GM23338 (cell line): Measurements from ENCODE around the gene C5AR1.

ENCODE experiments used
- CREB1 ChIP-seq: fragments of 250-450 bp; sonication (Bioruptor Pico); IDR thresholded peaks from 2 replicates; pipeline ENCODE4 v1.5.0; 2020; ENCODE audit warnings: low read depth, mild to moderate bottlenecking, moderate library complexity
- EZH2 ChIP-seq: fragments of 200-600 bp; sonication (generic); IDR thresholded peaks from one replicate; pipeline ENCODE4 v1.8.0; 2017; ENCODE audit warnings: antibody characterized with exemption, mild to moderate bottlenecking, low read depth; ENCODE audit not compliant: unreplicated experiment
- EZH2phosphoT487 ChIP-seq: fragments of 200-600 bp; sonication (generic); IDR thresholded peaks from one replicate; pipeline ENCODE4 v1.8.1; 2018; ENCODE audit warnings: antibody characterized with exemption; ENCODE audit not compliant: unreplicated experiment
- JUNB ChIP-seq: IDR thresholded peaks from one replicate; pipeline ENCODE4 v1.6.1; 2016; ENCODE audit warnings: antibody characterized with exemption; ENCODE audit not compliant: unreplicated experiment
- NANOG ChIP-seq: IDR thresholded peaks from 2 replicates; pipeline ENCODE4 v1.6.1; 2016; ENCODE audit warnings: antibody characterized with exemption, borderline replicate concordance
- POLR2AphosphoS5 ChIP-seq: IDR thresholded peaks from 2 replicates; pipeline ENCODE4 v1.6.1; 2016; ENCODE audit warnings: antibody characterized with exemption, low read depth
- STAT1 ChIP-seq: IDR thresholded peaks from one replicate; pipeline ENCODE4 v1.6.1; 2016; ENCODE audit warnings: antibody characterized with exemption; ENCODE audit not compliant: unreplicated experiment
- ZNF114 ChIP-seq: fragments of 250-450 bp; sonication (Bioruptor Pico); IDR thresholded peaks from 2 replicates; pipeline ENCODE4 v1.5.0; 2020; ENCODE audit warnings: mild to moderate bottlenecking, moderate library complexity
- ZNF331 ChIP-seq: fragments of 250-450 bp; sonication (Bioruptor Pico); IDR thresholded peaks from 2 replicates; pipeline ENCODE4 v1.5.0; 2020; ENCODE audit warnings: low read depth, mild to moderate bottlenecking, moderate library complexity
- TF ChIP-seq, protein P1 (sequence below), 2 experiments: fragments of 200-600 bp in 1 of 2; sonication (generic) in 1 of 2; conservative IDR thresholded peaks; 2 replicates each; pipeline versions ENCODE4 v1.5.1 to v1.6.1; 2016 to 2017; ENCODE audit warnings: antibody characterized with exemption in 2 of 2, low read depth in 2 of 2, mild to moderate bottlenecking in 2 of 2, moderate library complexity in 1 of 2
- TF ChIP-seq, protein P2 (sequence below): IDR thresholded peaks from one replicate; pipeline ENCODE4 v1.6.1; 2018; ENCODE audit warnings: antibody characterized with exemption; ENCODE audit not compliant: unreplicated experiment
- TF ChIP-seq, protein P3 (sequence below): fragments of 250-450 bp; sonication (Bioruptor Pico); IDR thresholded peaks from 2 replicates; pipeline ENCODE4 v1.5.0; 2020; ENCODE audit warnings: mild to moderate bottlenecking, moderate library complexity

DNA sequence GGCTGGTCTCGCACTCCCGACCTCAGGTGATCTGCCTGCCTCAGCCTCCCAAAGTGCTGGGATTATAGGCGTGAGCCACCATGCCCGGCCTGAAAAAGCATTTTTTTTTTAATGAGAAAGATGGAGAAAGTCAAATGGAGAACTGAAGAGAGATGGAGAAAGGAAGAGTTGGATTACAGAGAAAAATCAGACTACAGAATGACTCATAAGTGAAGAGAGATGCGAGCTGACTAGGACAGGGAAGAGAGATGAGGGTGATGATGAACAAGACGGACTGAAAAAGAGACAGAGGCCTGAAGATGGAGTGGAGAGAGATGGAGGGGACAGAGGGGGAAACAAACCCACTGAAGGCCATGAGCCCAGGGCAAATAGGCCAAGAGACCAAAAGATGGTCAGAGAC is 41.0 kb downstream of the C5AR1 start:
- TF ChIP-seq, protein P1, sequence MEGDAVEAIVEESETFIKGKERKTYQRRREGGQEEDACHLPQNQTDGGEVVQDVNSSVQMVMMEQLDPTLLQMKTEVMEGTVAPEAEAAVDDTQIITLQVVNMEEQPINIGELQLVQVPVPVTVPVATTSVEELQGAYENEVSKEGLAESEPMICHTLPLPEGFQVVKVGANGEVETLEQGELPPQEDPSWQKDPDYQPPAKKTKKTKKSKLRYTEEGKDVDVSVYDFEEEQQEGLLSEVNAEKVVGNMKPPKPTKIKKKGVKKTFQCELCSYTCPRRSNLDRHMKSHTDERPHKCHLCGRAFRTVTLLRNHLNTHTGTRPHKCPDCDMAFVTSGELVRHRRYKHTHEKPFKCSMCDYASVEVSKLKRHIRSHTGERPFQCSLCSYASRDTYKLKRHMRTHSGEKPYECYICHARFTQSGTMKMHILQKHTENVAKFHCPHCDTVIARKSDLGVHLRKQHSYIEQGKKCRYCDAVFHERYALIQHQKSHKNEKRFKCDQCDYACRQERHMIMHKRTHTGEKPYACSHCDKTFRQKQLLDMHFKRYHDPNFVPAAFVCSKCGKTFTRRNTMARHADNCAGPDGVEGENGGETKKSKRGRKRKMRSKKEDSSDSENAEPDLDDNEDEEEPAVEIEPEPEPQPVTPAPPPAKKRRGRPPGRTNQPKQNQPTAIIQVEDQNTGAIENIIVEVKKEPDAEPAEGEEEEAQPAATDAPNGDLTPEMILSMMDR (conservative IDR thresholded peaks at IDR 0.05; ENCODE audit: low read depth in 2 of 2): no peak
- TF ChIP-seq EZH2: no peak
- no peak for TF ChIP-seq STAT1
- no peak for TF ChIP-seq POLR2AphosphoS5
- TF ChIP-seq, protein P2, sequence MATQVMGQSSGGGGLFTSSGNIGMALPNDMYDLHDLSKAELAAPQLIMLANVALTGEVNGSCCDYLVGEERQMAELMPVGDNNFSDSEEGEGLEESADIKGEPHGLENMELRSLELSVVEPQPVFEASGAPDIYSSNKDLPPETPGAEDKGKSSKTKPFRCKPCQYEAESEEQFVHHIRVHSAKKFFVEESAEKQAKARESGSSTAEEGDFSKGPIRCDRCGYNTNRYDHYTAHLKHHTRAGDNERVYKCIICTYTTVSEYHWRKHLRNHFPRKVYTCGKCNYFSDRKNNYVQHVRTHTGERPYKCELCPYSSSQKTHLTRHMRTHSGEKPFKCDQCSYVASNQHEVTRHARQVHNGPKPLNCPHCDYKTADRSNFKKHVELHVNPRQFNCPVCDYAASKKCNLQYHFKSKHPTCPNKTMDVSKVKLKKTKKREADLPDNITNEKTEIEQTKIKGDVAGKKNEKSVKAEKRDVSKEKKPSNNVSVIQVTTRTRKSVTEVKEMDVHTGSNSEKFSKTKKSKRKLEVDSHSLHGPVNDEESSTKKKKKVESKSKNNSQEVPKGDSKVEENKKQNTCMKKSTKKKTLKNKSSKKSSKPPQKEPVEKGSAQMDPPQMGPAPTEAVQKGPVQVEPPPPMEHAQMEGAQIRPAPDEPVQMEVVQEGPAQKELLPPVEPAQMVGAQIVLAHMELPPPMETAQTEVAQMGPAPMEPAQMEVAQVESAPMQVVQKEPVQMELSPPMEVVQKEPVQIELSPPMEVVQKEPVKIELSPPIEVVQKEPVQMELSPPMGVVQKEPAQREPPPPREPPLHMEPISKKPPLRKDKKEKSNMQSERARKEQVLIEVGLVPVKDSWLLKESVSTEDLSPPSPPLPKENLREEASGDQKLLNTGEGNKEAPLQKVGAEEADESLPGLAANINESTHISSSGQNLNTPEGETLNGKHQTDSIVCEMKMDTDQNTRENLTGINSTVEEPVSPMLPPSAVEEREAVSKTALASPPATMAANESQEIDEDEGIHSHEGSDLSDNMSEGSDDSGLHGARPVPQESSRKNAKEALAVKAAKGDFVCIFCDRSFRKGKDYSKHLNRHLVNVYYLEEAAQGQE: no peak
- TF ChIP-seq EZH2phosphoT487: no peak
- TF ChIP-seq JUNB: no peak
- no peak for TF ChIP-seq NANOG
- no peak for TF ChIP-seq CREB1 (CRISPR knock-in tag)
- TF ChIP-seq ZNF114 (CRISPR knock-in tag): no peak
- no peak for TF ChIP-seq ZNF331 (CRISPR knock-in tag)
- TF ChIP-seq, protein P3, sequence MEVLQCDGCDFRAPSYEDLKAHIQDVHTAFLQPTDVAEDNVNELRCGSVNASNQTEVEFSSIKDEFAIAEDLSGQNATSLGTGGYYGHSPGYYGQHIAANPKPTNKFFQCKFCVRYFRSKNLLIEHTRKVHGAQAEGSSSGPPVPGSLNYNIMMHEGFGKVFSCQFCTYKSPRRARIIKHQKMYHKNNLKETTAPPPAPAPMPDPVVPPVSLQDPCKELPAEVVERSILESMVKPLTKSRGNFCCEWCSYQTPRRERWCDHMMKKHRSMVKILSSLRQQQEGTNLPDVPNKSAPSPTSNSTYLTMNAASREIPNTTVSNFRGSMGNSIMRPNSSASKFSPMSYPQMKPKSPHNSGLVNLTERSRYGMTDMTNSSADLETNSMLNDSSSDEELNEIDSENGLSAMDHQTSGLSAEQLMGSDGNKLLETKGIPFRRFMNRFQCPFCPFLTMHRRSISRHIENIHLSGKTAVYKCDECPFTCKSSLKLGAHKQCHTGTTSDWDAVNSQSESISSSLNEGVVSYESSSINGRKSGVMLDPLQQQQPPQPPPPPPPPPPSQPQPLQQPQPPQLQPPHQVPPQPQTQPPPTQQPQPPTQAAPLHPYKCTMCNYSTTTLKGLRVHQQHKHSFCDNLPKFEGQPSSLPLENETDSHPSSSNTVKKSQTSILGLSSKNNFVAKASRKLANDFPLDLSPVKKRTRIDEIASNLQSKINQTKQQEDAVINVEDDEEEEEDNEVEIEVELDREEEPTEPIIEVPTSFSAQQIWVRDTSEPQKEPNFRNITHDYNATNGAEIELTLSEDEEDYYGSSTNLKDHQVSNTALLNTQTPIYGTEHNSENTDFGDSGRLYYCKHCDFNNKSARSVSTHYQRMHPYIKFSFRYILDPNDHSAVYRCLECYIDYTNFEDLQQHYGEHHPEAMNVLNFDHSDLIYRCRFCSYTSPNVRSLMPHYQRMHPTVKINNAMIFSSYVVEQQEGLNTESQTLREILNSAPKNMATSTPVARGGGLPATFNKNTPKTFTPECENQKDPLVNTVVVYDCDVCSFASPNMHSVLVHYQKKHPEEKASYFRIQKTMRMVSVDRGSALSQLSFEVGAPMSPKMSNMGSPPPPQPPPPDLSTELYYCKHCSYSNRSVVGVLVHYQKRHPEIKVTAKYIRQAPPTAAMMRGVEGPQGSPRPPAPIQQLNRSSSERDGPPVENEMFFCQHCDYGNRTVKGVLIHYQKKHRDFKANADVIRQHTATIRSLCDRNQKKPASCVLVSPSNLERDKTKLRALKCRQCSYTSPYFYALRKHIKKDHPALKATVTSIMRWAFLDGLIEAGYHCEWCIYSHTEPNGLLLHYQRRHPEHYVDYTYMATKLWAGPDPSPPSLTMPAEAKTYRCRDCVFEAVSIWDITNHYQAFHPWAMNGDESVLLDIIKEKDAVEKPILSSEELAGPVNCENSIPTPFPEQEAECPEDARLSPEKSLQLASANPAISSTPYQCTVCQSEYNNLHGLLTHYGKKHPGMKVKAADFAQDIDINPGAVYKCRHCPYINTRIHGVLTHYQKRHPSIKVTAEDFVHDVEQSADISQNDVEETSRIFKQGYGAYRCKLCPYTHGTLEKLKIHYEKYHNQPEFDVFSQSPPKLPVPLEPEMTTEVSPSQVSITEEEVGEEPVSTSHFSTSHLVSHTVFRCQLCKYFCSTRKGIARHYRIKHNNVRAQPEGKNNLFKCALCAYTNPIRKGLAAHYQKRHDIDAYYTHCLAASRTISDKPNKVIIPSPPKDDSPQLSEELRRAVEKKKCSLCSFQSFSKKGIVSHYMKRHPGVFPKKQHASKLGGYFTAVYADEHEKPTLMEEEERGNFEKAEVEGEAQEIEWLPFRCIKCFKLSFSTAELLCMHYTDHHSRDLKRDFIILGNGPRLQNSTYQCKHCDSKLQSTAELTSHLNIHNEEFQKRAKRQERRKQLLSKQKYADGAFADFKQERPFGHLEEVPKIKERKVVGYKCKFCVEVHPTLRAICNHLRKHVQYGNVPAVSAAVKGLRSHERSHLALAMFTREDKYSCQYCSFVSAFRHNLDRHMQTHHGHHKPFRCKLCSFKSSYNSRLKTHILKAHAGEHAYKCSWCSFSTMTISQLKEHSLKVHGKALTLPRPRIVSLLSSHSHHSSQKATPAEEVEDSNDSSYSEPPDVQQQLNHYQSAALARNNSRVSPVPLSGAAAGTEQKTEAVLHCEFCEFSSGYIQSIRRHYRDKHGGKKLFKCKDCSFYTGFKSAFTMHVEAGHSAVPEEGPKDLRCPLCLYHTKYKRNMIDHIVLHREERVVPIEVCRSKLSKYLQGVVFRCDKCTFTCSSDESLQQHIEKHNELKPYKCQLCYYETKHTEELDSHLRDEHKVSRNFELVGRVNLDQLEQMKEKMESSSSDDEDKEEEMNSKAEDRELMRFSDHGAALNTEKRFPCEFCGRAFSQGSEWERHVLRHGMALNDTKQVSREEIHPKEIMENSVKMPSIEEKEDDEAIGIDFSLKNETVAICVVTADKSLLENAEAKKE (CRISPR knock-in tag): no peak
